ENCODE measurements around the gene TCEA2. TPM values are rescaled to one million over a fixed set of nuclear protein-coding genes. Genes with fewer than 3 reads are reported as not detected.

Gene TCEA2
- total RNA-seq, 1 donor from 2014 or later, result 33.1 TPM

DNA sequence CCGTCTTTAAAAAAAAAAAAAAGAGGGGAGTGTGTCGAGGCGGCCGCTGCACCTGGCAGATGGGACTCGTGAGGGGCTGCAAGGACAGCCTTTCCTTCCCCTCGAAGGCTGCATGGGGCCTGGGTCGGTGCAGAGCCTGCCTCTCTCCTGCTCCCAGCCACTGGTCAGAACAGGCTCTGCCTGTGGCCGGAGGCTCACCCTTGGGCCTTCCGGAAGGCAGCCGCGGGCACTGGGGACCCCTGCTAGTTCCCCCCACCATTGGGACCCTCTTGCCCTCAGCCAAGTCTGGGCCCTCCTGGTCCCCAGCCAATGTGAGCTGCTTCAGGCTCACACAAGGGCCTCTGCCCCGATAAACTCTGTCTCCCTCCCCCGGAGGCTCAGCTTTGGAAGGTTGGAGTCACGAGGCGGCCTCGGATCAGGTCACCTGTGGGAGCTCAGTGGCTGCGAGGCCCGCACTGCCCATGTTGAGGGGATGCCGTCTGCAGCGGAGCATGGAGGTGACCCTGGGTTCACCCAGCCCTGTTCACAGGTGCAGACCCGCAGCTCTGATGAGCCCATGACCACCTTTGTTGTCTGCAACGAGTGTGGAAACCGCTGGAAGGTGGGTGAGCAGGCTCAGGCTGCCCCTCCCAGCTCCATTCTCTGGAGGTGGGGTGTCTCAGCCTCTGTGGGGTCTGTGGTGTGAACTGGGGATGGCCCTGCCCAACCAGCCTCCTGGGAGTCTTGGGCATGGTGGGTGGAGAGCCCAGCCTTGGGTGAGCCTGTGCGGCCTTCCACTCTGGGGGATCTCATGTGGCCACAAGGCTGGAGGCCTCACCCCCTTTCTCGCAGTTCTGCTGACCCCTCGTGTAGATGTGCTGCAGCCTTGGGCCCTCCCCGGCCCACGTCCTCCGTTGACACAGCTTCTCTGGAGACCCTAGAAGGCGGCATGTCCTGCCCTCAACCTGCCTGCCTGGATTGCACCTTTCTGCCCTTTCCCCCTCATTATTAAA lies 8.6 kb downstream of the TCEA2 start:
- no peaks in the 10 kb centered on the region for H3K4me1 ChIP-seq
- intact Hi-C loops (cut with DNase I), result no loop called here

GRCh38 chr20:64072498-64073063 lies 9.6 kb downstream of the TCEA2 start:
- no peak overlapping the region for H3K27ac ChIP-seq
- intact Hi-C loops (cut with DNase I), result no loop called here

More for the DNA sequence above, 8.6 kb downstream of the TCEA2 start:
- Histone ChIP-seq H3K27ac (no peak overlapping the region), H3K9me3 (no peaks in the 10 kb centered on the region), H3K27me3 (no peaks in the 10 kb centered on the region), H3K4me3 (no peak overlapping the region), H3K36me3 (peaks cover 0 to 12% of the 10 kb centered on the region in 2 donors)
- no peak for TF ChIP-seq POLR2A (IDR thresholded peaks at IDR 0.05)
- TF ChIP-seq POLR2AphosphoS5 (IDR thresholded peaks at IDR 0.05; ENCODE audit: insufficient read depth in 1 of 2, low read depth in 1 of 2), result no peak
- no peak for TF ChIP-seq CTCF (IDR thresholded peaks at IDR 0.05)
- no peak for DNase-seq (ENCODE audit: extremely low spot score in 2 of 2)

GRCh38 chr20:64073476-64074183 lies 10.6 kb downstream of the TCEA2 start:
- H3K36me3 ChIP-seq, result peaks cover 0 to 12% of the 10 kb centered on the region in 2 donors
- peaks cover 14% of the 10 kb centered on the region for H3K4me1 ChIP-seq
- H3K27me3 ChIP-seq, result no peaks in the 10 kb centered on the region
- TF ChIP-seq POLR2A (IDR thresholded peaks at IDR 0.05), result no peak
- TF ChIP-seq CTCF (IDR thresholded peaks at IDR 0.05), result no peak
- TF ChIP-seq POLR2AphosphoS5 (IDR thresholded peaks at IDR 0.05; ENCODE audit: insufficient read depth in 1 of 2, low read depth in 1 of 2), result no peak
- intact Hi-C loops (cut with DNase I), result no loop called here
- H3K9me3 ChIP-seq, result no peaks in the 10 kb centered on the region
- no peak overlapping the region for H3K4me3 ChIP-seq
- no peak overlapping the region for H3K27ac ChIP-seq
- no peak for DNase-seq (ENCODE audit: extremely low spot score in 2 of 2)

More at GRCh38 chr20:64072498-64073063, 9.6 kb downstream of the TCEA2 start:
- TF ChIP-seq POLR2A (IDR thresholded peaks at IDR 0.05), result no peak
- no peak for TF ChIP-seq CTCF (IDR thresholded peaks at IDR 0.05)
- TF ChIP-seq POLR2AphosphoS5 (IDR thresholded peaks at IDR 0.05; ENCODE audit: insufficient read depth in 1 of 2, low read depth in 1 of 2), result no peak
- H3K27me3 ChIP-seq, result no peaks in the 10 kb centered on the region
- no peak overlapping the region for H3K4me3 ChIP-seq
- peaks cover 4% of the 10 kb centered on the region for H3K4me1 ChIP-seq
- peaks cover 0 to 12% of the 10 kb centered on the region in 2 donors for H3K36me3 ChIP-seq
- DNase-seq (ENCODE audit: extremely low spot score in 2 of 2), result no peak
- no peaks in the 10 kb centered on the region for H3K9me3 ChIP-seq

GRCh38 chr20:64074184-64074789 lies 11.3 kb downstream of the TCEA2 start:
- Histone ChIP-seq H3K36me3 (peaks cover 0 to 12% of the 10 kb centered on the region in 2 donors), H3K4me3 (no peak overlapping the region), H3K4me1 (peaks cover 21% of the 10 kb centered on the region), H3K27ac (no peak overlapping the region), H3K27me3 (no peaks in the 10 kb centered on the region), H3K9me3 (no peaks in the 10 kb centered on the region)
- no peak for TF ChIP-seq POLR2AphosphoS5 (IDR thresholded peaks at IDR 0.05; ENCODE audit: insufficient read depth in 1 of 2, low read depth in 1 of 2)
- no peak for TF ChIP-seq POLR2A (IDR thresholded peaks at IDR 0.05)
- no peak for TF ChIP-seq CTCF (IDR thresholded peaks at IDR 0.05)
- DNase-seq (ENCODE audit: extremely low spot score in 2 of 2), result no peak
- intact Hi-C loops (cut with DNase I), result no loop called here
